H54 (cell line): ENCODE measurements around the gene STK11IP.

ENCODE experiments used
- DNase-seq: peaks from one replicate; pipeline ENCODE4 v3.0.0; 2011; ENCODE audit warnings: low spot score, mixed read lengths; ENCODE audit not compliant: insufficient read length
- FAIRE-seq: peaks from 3 replicates; lab custom pipeline; 2011; peaks lifted over from hg19 to GRCh38; lab: Jason Lieb, UNC
- POLR2A ChIP-seq: IDR thresholded peaks from 2 replicates; pipeline ENCODE4 v1.6.1; 2011; ENCODE audit warnings: low read depth, mild to moderate bottlenecking, low read length

STK11IP gene

GRCh38 chr2:219559156-219559915 is 38.3 kb upstream of the STK11IP start:
- no peak for FAIRE-seq
- no peak for DNase-seq
- no peak for TF ChIP-seq POLR2A

DNA sequence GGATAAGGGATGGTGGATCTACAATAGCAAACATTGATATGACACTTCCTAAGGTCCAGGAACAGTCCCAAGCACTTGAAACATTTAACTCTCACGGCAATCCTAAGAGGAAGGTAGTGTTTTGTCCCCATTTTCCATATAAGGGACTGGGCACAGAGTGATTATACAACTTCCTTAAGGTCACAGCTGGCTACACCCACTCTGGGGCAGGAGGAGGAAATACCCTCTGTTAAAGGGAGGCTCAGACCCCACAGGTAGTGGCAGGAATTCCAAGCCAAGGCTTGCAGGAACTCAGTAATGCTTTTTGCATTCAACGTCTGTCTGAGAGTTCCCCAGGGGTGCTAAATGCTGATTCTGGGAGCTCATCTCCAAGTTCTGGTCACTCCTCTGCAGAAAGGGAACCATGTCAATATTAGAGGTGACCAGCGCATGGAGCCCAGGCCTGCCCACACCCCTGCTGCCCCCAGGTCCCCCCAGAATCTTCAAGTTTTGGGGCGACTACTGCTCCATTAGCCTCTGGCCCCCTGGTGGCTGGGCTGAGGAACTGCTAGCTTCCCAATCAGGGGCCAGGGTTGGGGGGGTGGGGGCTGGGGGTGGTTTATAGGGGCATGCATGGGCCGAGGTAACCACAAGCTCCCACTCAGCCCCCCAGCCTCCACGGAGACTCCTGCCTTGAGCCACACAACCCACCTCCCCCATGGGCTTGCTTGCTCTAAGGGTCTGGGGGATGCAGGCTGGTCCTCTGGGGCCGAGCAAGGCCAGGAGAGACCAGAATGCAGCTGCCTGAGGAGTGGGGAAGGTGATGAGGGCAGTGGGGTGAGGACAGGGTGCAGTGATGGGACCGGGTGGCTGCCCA is 37.4 kb upstream of the STK11IP start:
- no peak for TF ChIP-seq POLR2A
- DNase-seq (no peak), FAIRE-seq (no peak)

DNA sequence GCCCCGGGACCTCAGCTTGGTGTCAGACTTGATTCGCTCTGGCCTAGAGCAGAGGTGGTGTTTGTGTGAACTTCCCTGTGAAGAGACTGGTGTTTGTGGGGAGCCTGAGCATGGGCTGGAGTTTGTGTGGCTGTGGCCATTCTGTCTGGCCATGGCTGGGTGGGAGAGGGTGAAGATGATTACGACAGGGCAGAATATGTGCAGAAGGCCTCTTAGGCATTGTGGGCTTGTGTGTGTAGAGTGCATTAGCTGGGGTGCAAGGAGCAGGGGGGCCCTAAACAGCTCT is 36.8 kb upstream of the STK11IP start:
- TF ChIP-seq POLR2A = no peak
- DNase-seq = no peak
- no peak for FAIRE-seq

DNA sequence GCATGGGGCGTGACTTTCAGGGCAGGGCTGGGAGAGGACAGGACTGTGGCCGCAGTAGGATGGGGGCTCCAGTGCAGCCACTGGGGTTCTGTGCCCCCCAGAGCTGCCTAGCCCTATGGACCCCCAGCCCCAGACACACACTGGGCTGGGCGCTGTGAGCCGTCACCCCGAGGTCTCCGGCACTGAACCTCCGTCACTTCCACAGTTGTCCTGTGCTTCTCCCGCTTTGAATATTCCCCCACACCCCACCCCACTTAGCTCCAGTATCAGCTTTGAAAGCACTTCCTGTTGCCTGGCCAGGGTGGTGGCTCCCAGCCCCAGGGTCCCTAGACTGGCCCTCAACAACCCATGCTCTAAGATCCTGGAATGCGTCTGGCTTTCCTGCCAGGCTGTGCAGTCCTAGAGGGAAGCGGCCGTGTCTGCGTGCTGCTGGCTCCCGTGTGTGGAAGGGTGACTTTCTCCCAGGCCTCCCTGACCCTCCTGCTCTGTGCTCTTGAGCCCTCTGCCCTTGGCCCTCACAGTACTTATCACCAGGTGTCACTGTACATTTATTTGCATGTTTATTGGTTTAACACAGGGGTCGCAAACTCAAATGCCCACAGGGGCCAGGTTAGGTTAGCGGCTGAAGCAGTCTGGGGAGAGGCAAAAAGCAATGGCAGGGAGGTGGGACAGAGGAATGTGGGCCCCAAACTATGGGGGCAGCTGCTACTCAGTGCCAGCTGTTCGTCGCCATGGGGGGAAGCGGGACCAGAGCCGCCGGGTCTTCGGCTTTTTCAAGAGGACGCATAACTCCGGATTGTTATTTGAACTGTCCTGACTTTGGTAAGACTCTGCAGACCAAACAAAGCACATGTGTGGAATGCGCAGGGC is 36.2 kb upstream of the STK11IP start:
- DNase-seq = no peak
- FAIRE-seq = no peak
- TF ChIP-seq POLR2A = no peak

- no peak for TF ChIP-seq POLR2A
- FAIRE-seq (no peak), DNase-seq (no peak)
These were observed 35.3 kb upstream of the STK11IP start for GRCh38 chr2:219562049-219563020.

GRCh38 chr2:219563271-219563928 is 34.3 kb upstream of the STK11IP start:
- FAIRE-seq = no peak
- DNase-seq = no peak
- TF ChIP-seq POLR2A = no peak

GRCh38 chr2:219565130-219566080 is 32.3 kb upstream of the STK11IP start:
- DNase-seq = no peak
- no peak for TF ChIP-seq POLR2A

DNA sequence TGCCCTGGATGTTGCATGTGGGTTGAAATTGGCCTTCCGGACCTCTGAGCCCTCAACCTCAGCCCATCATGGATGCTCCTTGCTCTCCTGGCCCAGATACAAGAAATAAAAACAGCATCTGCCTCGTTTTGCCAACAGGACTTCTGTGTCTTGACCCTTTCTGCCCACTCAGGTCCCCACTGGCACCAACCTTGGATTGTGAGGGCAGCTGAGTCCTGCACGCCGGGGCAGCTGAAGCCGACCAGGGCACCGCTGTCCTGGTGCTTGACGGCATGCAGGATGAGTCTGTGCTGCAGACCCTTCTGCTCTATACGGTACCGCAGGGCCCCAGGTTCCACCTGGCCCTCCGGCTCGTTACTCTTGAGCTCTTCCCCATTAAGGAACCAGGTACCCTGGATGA is 31.0 kb upstream of the STK11IP start:
- DNase-seq (no peak), FAIRE-seq (no peak)
- no peak for TF ChIP-seq POLR2A

More at GRCh38 chr2:219565130-219566080, 32.3 kb upstream of the STK11IP start:
- no peak for FAIRE-seq

DNA sequence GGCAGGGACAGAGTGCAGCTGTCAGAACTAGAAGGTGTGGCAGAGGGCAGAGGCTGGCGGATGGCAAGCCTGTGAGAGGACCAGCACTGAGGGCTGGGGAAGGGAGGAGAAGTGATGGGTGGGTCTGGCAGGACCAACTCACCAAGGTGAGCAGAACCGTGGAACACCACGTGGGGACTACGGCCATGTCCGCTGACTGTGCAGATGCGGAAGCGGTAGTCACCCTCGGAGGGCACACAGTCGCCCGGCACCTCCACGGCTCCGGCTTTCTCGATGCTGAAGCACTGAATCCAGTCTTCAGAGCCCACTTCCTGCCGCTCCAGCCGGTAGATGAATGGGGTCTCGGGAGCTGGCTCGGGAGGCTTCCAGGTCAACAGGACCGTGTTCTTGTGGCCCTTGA is 30.5 kb upstream of the STK11IP start:
- no peak for TF ChIP-seq POLR2A
- DNase-seq (no peak), FAIRE-seq (no peak)

GRCh38 chr2:219567791-219568361 is 29.8 kb upstream of the STK11IP start:
- TF ChIP-seq POLR2A = no peak
- no peak for FAIRE-seq

DNA sequence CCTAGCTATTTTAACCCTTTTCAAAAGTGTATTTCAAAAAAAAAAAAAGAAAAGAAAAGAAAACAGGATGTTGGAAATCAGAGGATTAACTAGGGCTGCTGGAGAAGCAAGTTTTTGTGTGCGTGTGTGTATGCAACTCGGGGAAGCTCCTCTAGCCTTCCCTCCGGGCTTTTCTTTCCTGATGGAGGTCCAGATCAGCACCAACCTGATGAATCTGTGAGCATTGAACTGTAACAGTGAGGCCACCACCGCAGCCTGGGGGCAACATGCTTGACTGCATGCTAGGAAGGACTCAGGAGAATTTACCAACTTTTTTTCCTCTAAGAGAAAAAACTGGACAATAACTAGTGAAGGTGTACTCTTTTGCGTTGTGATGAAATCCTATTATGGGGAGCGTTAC is 28.6 kb upstream of the STK11IP start:
- DNase-seq (no peak), FAIRE-seq (no peak)
- TF ChIP-seq POLR2A = no peak

More at GRCh38 chr2:219567791-219568361, 29.8 kb upstream of the STK11IP start:
- DNase-seq = no peak

DNA sequence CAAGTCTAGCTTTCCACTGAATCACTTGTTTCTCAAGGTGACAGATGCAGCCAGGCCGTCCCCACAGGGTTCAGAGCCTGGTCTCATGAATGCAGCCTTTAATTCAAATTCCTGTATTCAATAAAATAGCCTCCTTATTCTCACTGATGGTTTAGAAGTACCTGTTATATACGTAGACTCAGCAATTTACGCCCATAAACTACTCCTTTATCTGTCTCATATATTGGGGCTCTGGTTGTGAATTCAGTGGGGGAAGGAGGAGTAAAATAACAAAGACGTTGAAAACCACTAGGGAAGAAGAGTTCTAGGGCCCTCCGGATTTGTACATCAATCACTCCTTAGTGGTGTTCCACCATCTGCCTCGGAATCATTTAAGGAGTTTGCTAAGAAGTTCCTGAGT is 28.0 kb upstream of the STK11IP start:
- DNase-seq = no peak
- TF ChIP-seq POLR2A = no peak
- no peak for FAIRE-seq
